Large intestine (tissue), 3 donors: ENCODE measurements around the gene SNCG. TPM values are rescaled to one million over a fixed set of nuclear protein-coding genes. Genes with fewer than 3 reads are reported as not detected.
"Not testable (repeated sequence)": the region's sequence is repeated elsewhere in the genome, so short reads cannot be mapped to it uniquely, and the experiment has no call there.

ENCODE experiments used
- DNase-seq, 2 donors: peaks; one replicate each; pipeline versions ENCODE4 v3.0.0 to v3.0.0-alpha.2; 2013
- H3K27ac ChIP-seq: one replicate; pipeline ENCODE4 v1.5.1; 2013; ENCODE audit warnings: low read length
- H3K27me3 ChIP-seq: 2 replicates; pipeline ENCODE4 v1.6.1; 2013; ENCODE audit warnings: low read length; ENCODE audit not compliant: control insufficient read depth, insufficient read depth
- H3K36me3 ChIP-seq: 2 replicates; pipeline ENCODE4 v1.6.1; 2013; ENCODE audit warnings: low read length; ENCODE audit not compliant: control insufficient read depth, insufficient read depth
- H3K4me1 ChIP-seq: one replicate; pipeline ENCODE4 v1.6.1; 2013; ENCODE audit warnings: low read length; ENCODE audit not compliant: control insufficient read depth, insufficient read depth
- H3K4me3 ChIP-seq: one replicate; pipeline ENCODE4 v1.5.1; 2013; ENCODE audit warnings: low read length
- H3K9me3 ChIP-seq: one replicate; pipeline ENCODE4 v1.6.1; 2013; ENCODE audit warnings: mild to moderate bottlenecking, low read depth, low read length, moderate library complexity; ENCODE audit not compliant: control insufficient read depth
- WGBS: methylation state at CpG from one replicate; pipeline ENCODE4 v1.1.5; 2013; ENCODE audit warnings: low lambda C conversion rate; ENCODE audit not compliant: insufficient coverage; 5-methylcytosine and 5-hydroxymethylcytosine counted together
- polyA plus RNA-seq: library from polyadenylated mRNA; unstranded; fragments of 120-200 nt; gene quantifications from one replicate; pipeline ENCODE4 v1.2.1, GENCODE V29; 2013

Gene SNCG
- polyA plus RNA-seq, 1 donor: 16.6 TPM

- Histone ChIP-seq H3K27ac (no peak overlapping the region), H3K27me3 (peaks cover 5% of the 10 kb centered on the region), H3K36me3 (no peaks in the 10 kb centered on the region), H3K4me1 (peaks cover 9% of the 10 kb centered on the region), H3K9me3 (no peaks in the 10 kb centered on the region), H3K4me3 (no peak overlapping the region)
- WGBS: no CpG with 5 or more reads among the region's 5 CpGs
- no peak for DNase-seq
Observed at GRCh38 chr10:86976362-86977056, 18.1 kb downstream of the SNCG start.

GRCh38 chr10:86978457-86978856, 20.1 kb downstream of the SNCG start:
- not testable (repeated sequence) for H3K27me3 ChIP-seq, H3K9me3 ChIP-seq, DNase-seq, H3K27ac ChIP-seq, H3K4me3 ChIP-seq, H3K4me1 ChIP-seq, H3K36me3 ChIP-seq
- WGBS: 100% methylated on average over 1 of the region's 3 CpGs

GRCh38 chr10:86979296-86979818, 21.0 kb downstream of the SNCG start:
- Histone ChIP-seq H3K9me3 (no peaks in the 10 kb centered on the region), H3K4me1 (peaks cover 4% of the 10 kb centered on the region), H3K36me3 (no peaks in the 10 kb centered on the region), H3K27me3 (no peaks in the 10 kb centered on the region), H3K4me3 (no peak overlapping the region), H3K27ac (no peak overlapping the region)
- WGBS: no CpG with 5 or more reads among the region's 4 CpGs
- DNase-seq: no peak

GRCh38 chr10:86979977-86980448, 21.6 kb downstream of the SNCG start:
- H3K4me3 ChIP-seq: no peak overlapping the region
- DNase-seq: peak in 1 of 2 donors; percentile 54
- H3K36me3 ChIP-seq: no peaks in the 10 kb centered on the region
- no peaks in the 10 kb centered on the region for H3K27me3 ChIP-seq
- H3K9me3 ChIP-seq: no peaks in the 10 kb centered on the region
- no CpG with 5 or more reads among the region's 3 CpGs for WGBS
- H3K27ac ChIP-seq: no peak overlapping the region
- H3K4me1 ChIP-seq: peaks cover 4% of the 10 kb centered on the region

GRCh38 chr10:86981020-86981419, 22.6 kb downstream of the SNCG start:
- not testable (repeated sequence) for H3K36me3 ChIP-seq, H3K4me3 ChIP-seq, DNase-seq, H3K4me1 ChIP-seq, H3K27me3 ChIP-seq, H3K27ac ChIP-seq, H3K9me3 ChIP-seq
- 82% methylated on average over 2 of the region's 6 CpGs for WGBS

- Histone ChIP-seq H3K27ac (no peak overlapping the region), H3K27me3 (no peaks in the 10 kb centered on the region), H3K9me3 (no peaks in the 10 kb centered on the region), H3K4me3 (no peak overlapping the region), H3K4me1 (peaks cover 4% of the 10 kb centered on the region), H3K36me3 (no peaks in the 10 kb centered on the region)
- 100% methylated on average over 2 of the region's 5 CpGs for WGBS
- no peak for DNase-seq
Observed at GRCh38 chr10:86981716-86982115, 23.3 kb downstream of the SNCG start.

- not testable (repeated sequence) for H3K27ac ChIP-seq, H3K9me3 ChIP-seq, H3K4me1 ChIP-seq, H3K36me3 ChIP-seq, H3K27me3 ChIP-seq, DNase-seq, H3K4me3 ChIP-seq
- WGBS: no CpG with 5 or more reads among the region's 4 CpGs
Observed at GRCh38 chr10:86984498-86984897, 26.1 kb downstream of the SNCG start.

- Histone ChIP-seq H3K4me3 (no peak overlapping the region), H3K27me3 (no peaks in the 10 kb centered on the region), H3K4me1 (no peaks in the 10 kb centered on the region), H3K9me3 (no peaks in the 10 kb centered on the region), H3K36me3 (no peaks in the 10 kb centered on the region), H3K27ac (no peak overlapping the region)
- no CpG with 5 or more reads among the region's 1 CpG for WGBS
- DNase-seq: no peak
Observed at GRCh38 chr10:86988520-86988919, 30.1 kb downstream of the SNCG start.

GRCh38 chr10:86991362-86991761, 33.0 kb downstream of the SNCG start:
- DNase-seq, H3K27me3 ChIP-seq, H3K4me3 ChIP-seq, H3K36me3 ChIP-seq, H3K9me3 ChIP-seq, H3K4me1 ChIP-seq, H3K27ac ChIP-seq: not testable (repeated sequence)
- WGBS: 95% methylated on average over 4 of the region's 12 CpGs

GRCh38 chr10:86992456-86992855, 34.1 kb downstream of the SNCG start:
- Histone ChIP-seq H3K36me3 (no peaks in the 10 kb centered on the region), H3K4me3 (no peak overlapping the region), H3K4me1 (no peaks in the 10 kb centered on the region), H3K27me3 (no peaks in the 10 kb centered on the region), H3K27ac (no peak overlapping the region), H3K9me3 (no peaks in the 10 kb centered on the region)
- no peak for DNase-seq

GRCh38 chr10:86992929-86993328, 34.5 kb downstream of the SNCG start:
- 92% methylated on average over 2 of the region's 2 CpGs for WGBS
- DNase-seq: no peak
- Histone ChIP-seq H3K27me3 (no peaks in the 10 kb centered on the region), H3K36me3 (no peaks in the 10 kb centered on the region), H3K4me3 (no peak overlapping the region), H3K4me1 (no peaks in the 10 kb centered on the region), H3K27ac (no peak overlapping the region), H3K9me3 (no peaks in the 10 kb centered on the region)
